Fibroblast of gingiva (primary cell): ENCODE measurements around the gene RNF213.
"Not testable (repeated sequence)": the region's sequence is repeated elsewhere in the genome, so short reads cannot be mapped to it uniquely, and the experiment has no call there.

Experiments used
- DNase-seq: peaks from one replicate; pipeline ENCODE4 v3.0.0-alpha.2; 2011; ENCODE audit warnings: low read depth

The RNF213 gene

GRCh38 chr17:80224683-80225082 lies 36.0 kb upstream of the RNF213 start:
- no peak for DNase-seq

DNA sequence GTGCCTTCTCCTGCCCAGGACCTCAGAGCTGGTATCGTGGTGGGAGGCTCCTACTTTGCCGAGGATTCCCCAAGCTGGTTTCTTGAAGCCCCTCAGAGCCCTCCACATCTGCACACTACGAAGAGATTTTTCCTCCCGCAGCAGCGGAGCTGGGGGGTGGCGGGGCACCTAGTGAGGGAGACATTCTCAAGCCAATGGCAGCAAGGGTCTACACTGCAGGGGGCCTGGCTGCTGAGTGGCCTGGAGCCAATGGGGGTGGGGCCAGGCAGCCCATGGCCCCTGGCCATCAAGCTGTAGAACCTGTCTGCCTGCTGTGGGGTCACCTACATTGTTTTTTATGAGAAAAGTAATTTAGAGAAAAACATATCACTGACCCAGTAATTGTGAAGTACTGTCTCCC lies 35.4 kb upstream of the RNF213 start:
- DNase-seq, result no peak

GRCh38 chr17:80227156-80227555 lies 33.5 kb upstream of the RNF213 start:
- DNase-seq, result no peak

DNA sequence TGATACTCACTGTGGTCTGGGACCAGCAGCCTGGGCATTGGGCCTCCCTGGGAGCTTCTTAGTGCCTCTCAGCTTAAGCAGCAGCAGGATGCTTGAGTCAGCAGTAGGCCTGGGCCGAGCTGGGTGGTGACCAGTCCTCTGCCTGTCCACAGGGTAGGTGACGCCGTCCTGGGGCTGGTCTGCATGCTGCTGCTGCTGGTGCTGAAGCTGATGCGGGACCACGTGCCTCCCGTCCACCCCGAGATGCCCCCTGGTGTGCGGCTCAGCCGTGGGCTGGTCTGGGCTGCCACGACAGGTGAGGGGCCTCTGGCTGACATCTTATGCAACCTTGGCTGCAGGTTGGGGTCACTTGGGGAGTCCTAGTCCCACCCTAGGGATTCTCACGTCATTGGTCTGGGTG lies 33.0 kb upstream of the RNF213 start:
- DNase-seq, result no peak

DNA sequence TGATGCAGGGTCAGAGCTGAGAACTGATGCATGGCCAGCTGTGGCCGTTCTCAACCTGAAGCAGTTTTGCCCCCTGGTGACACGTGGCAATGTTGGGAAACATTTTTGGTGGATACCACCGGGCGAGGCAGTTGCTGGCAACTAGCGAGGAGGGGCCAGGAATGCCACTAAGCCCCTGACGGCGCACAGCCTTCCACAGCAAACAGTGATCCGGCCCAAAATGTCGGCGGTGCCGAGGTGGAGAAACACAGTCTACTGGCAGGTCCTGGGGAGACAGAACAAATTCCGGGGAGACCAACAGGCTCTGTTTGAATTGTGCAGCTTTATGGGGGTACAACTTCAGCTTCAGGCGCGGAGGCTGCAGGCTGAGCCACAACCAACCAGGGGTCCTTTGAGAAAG lies 32.2 kb upstream of the RNF213 start:
- no peak for DNase-seq

- DNase-seq, result no peak
These were observed 31.6 kb upstream of the RNF213 start for GRCh38 chr17:80229011-80229410.

GRCh38 chr17:80232438-80232837 lies 28.2 kb upstream of the RNF213 start:
- no peak for DNase-seq

DNA sequence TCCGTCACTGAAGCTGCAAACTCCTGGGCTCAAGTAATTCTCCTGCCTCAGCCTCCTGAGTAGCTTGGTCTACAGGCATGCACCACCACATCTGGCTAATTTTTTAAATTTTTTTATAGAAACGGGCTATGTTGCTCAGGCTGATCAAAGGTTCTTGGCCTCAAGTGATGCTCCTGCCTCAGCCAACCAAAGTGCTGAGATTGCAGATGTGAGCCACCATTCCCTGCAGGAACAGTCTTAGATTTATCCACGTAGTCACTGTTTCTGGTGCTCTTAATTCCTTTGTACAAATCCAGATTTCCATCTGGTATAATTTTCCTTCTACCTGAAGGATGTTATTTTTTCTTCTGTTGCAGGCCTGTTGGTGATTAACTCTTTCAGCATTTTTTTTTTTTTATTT lies 27.4 kb upstream of the RNF213 start:
- DNase-seq, result no peak

DNA sequence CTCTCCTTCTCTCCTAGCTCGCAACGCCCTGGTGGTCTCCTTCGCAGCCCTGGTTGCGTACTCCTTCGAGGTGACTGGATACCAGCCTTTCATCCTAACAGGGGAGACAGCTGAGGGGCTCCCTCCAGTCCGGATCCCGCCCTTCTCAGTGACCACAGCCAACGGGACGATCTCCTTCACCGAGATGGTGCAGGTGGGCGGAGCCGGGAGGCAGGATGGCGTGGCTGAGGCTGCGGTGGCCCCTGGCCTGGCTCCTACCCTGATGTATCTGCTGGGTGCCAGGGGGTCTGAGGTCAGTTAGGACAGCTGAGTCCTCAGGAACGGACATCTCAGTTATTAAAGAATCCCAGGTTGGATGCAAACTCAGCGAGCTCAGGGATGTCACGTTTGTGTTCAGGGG lies 23.7 kb upstream of the RNF213 start:
- no peak for DNase-seq

- DNase-seq, result no peak
These were observed 23.3 kb upstream of the RNF213 start for GRCh38 chr17:80237386-80237785.

GRCh38 chr17:80242505-80242904 lies 18.1 kb upstream of the RNF213 start:
- DNase-seq, result no peak

- DNase-seq, result no peak
These were observed 16.9 kb upstream of the RNF213 start for GRCh38 chr17:80243526-80244433.

- not testable (repeated sequence) for DNase-seq
These were observed 16.2 kb upstream of the RNF213 start for GRCh38 chr17:80244448-80244847.

GRCh38 chr17:80244871-80245509 lies 15.7 kb upstream of the RNF213 start:
- DNase-seq, result no peak

DNA sequence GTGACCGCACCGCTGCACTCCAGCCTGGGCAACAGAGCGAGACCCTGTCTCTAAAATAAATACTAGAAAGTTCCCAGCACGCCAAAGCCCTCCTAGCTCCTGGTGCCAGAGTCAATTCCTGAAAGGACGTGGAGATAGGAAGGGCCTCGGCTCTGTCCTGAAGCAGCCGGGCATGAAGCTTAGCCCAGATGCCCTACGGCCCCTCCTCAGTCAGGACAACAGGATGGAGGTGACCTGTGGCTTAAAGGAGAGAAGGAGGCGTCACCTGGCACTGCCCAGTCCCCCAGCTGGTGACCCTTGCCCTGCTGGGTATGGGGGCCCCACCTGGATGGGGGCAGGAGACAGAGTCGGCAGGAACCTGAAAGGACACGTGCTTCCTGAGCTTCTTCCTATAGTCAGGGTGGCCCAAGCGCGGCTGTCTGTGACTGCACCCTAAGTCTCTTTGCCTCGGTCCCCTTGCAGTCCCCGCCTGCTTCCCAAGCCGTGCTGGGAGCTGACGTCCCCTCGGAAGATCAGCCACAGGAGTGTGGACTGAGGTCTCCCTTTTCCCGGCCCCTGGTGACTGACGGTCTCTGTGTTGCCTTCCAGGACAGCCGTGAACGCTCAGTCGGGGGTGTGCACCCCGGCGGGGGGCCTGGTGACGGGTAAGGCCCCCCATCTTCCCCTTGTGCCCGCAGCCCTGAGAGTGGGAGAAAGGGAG lies 14.9 kb upstream of the RNF213 start:
- no peak for DNase-seq

DNA sequence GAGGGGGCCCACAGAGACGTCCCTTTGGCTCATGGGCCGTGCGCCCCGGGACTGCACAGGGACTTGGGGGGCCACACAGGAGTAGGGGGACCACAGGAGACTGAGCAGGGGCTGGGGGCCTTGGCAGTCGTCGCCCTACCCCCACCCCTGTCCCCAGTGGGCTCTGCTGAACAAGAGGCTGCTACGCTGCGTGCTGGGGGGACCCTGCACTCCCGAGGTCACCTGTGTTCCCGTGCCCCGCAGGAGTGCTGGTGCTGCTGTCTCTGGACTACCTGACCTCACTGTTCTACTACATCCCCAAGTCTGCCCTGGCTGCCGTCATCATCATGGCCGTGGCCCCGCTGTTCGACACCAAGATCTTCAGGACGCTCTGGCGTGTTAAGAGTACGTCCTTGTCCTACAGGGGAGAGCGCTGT lies 14.4 kb upstream of the RNF213 start:
- no peak for DNase-seq

- DNase-seq, result no peak
These were observed 13.9 kb upstream of the RNF213 start for GRCh38 chr17:80246726-80247125.

DNA sequence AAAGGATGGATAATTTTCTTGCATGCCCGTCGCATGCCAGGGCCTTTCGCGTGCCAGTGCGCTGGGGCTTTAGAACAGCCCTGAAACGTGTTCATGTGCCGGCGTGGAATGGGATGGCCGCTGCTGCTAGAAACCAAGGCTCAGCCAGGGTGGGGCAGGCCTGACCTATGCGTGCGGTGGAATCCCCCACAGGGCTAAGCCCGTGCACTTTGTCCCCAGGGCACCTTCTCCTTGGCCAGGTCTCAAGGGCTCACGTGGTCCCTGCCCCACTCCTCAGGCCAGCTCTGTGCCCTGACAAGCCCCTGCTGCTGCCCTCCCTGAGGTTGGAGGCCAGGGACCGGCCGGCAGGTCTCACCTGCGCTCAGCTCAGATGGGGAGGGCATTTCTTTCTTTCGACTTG lies 13.1 kb upstream of the RNF213 start:
- no peak for DNase-seq

DNA sequence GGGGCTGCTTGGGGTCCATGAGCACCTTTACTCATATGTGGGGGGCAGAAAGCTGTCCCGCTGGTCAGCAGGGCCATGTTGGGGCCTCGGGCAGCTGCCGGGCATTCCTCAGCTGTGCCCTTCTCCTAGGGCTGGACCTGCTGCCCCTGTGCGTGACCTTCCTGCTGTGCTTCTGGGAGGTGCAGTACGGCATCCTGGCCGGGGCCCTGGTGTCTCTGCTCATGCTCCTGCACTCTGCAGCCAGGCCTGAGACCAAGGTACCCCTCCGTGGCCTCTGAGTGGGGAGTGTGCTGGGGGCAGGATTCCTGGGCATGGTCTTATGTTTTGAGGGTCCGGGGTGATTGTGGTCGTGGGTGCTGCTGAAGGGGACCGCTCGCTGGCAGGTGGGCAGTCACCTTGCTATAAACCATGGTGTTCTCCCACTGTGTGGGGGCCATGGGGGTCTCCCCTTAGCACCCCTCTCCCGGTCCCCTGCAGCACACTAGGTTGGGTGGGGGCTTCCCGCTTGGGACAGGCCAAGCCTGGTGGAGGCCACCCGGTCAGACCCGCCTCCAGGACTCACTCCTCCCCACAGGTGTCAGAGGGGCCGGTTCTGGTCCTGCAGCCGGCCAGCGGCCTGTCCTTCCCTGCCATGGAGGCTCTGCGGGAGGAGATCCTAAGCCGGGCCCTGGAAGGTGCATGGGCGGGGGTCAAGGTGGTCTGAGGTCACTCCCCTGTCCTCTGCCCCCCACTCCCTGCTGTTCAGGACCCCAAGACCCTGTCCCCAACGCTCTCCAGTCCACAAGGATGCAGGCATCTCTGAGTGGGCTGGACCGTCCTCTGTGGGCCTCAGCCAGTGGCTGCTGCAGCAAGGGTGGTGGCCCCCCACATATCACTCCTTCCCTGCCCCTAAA lies 12.4 kb upstream of the RNF213 start:
- no peak for DNase-seq

DNA sequence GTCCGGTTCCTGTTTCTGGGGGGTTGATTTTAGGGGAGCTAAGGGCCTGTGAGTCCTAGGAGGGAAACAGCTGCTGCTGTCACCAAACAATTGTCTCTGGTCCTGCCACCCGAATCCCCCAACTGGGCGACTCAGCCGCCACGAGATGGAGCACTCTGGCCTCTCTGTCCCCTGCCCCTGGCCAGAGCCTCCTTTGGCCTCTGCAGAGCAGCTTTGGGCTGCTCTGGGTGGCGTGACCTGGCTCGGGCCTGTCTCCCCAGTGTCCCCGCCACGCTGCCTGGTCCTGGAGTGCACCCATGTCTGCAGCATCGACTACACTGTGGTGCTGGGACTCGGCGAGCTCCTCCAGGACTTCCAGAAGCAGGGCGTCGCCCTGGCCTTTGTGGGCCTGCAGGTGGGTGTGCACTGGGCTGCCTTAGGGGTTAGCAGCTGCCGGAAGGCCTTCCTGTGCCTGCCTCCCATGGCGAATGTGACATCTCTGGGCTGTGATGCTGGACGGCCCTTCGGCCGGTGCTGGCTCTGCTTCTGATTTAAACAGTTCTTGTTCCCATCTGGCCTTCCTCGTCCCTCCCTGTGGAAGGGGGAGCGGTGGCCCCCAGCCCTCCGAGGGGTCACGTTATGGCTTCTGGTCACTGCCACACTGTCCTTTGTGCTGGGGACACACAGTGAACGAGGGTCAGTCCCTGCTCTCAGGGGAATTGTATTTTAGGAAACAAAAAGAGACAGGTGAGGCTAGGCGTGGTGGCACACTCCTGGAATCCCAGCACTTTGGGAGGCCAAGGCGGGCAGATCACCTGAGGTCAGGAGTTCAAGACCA lies 11.6 kb upstream of the RNF213 start:
- DNase-seq, result no peak

DNA sequence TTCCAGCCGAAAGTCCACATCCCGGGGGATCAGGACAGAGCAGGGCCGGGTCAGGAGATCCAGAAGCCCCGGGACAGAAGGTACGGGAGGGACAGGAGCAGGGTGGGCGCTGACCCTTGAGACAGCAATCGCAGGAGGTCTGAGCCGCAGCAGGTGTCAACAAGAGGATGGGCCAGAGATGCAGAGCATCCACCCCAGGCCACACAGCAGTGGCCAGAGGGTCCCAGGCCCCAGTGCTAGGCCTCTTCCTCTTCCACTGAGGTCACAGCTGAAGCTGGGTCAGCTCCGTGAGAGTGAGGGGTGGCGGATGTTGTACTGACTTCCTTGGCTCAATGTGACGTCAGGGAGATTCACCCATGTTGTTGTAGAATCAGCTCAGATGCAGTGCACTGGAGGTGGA lies 8.7 kb upstream of the RNF213 start:
- DNase-seq, result no peak
